ENCODE results near the gene TCF25.

DNA sequence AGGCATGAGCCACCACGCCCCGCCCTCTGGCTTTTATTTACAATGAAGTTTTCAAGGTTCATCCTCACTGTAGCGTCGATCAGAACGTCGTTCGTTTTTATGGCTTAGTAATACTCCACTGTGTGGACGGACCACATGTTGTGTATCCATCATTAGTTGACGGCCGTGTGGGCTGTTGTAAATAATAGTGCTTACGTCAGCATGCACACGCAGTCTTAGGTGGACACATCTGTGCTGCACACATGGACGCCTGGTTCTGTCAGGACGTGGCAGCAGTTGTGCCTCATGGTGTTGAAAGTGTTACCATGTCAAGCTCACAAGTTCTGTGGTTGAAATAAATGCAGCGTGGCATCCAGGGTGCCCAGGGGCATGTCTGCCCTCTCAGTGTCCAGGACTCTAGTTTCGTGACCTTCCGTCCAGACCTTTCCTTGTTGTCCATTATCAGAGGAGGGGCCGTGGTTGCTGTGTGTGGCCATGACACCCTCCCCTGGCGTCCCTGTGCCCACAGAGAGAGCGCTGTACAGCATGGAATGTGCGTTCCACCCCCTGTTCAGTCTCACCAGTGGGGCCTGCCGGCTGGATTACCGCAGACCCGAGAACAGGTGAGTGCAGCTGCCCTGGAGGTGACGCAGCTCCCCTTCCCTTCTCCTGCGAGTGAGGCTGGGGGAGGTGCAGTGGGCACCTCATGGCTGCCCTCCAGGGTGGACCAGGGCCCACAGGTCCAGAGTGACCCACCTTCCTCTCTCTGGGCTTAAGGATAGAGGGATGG, 22.3 kb downstream of the TCF25 start:
- TF ChIP-seq, protein P1, sequence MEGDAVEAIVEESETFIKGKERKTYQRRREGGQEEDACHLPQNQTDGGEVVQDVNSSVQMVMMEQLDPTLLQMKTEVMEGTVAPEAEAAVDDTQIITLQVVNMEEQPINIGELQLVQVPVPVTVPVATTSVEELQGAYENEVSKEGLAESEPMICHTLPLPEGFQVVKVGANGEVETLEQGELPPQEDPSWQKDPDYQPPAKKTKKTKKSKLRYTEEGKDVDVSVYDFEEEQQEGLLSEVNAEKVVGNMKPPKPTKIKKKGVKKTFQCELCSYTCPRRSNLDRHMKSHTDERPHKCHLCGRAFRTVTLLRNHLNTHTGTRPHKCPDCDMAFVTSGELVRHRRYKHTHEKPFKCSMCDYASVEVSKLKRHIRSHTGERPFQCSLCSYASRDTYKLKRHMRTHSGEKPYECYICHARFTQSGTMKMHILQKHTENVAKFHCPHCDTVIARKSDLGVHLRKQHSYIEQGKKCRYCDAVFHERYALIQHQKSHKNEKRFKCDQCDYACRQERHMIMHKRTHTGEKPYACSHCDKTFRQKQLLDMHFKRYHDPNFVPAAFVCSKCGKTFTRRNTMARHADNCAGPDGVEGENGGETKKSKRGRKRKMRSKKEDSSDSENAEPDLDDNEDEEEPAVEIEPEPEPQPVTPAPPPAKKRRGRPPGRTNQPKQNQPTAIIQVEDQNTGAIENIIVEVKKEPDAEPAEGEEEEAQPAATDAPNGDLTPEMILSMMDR (IDR thresholded peaks at IDR 0.05), result no peak
- no peak for TF ChIP-seq POLR2A (IDR thresholded peaks at IDR 0.05)

All from body of pancreas (tissue), 4 donors.